ENCODE results near the gene ITGA6.

The ITGA6 gene

DNA sequence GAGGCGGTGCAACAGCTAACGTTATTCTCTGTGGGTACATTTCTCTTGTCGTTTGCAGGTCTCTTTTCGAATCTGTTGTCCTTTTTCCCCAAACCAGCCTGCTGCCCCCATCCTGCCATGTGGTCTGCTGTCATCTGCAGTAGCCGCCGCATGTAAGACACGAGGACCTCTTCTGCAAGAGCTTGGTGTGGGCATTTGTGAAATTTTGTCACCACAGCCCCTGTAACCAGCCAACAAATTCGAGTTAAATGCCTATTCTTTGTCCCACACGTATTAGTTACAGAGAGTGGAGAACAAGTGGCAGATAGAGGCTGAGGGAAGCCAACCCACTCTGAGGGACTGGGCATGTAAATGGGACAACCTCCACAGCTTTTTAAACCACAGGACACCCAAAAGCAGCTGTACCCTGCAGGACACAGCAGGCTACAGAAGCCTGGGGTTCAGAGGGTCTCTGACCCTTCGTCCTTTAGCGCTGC is 35.0 kb downstream of the ITGA6 start:
- no peaks in the 10 kb centered on the region for H3K9me3 Mint-ChIP-seq
- H3K27ac Mint-ChIP-seq: no peak overlapping the region
- peaks cover 90% of the 10 kb centered on the region for H3K4me1 Mint-ChIP-seq (ENCODE audit: low read depth)
- H3K4me3 Mint-ChIP-seq: peak overlapping the region; percentile 0
- H3K36me3 Mint-ChIP-seq (ENCODE audit: low read depth): no peaks in the 10 kb centered on the region
- no peaks in the 10 kb centered on the region for H3K27me3 Mint-ChIP-seq

DNA sequence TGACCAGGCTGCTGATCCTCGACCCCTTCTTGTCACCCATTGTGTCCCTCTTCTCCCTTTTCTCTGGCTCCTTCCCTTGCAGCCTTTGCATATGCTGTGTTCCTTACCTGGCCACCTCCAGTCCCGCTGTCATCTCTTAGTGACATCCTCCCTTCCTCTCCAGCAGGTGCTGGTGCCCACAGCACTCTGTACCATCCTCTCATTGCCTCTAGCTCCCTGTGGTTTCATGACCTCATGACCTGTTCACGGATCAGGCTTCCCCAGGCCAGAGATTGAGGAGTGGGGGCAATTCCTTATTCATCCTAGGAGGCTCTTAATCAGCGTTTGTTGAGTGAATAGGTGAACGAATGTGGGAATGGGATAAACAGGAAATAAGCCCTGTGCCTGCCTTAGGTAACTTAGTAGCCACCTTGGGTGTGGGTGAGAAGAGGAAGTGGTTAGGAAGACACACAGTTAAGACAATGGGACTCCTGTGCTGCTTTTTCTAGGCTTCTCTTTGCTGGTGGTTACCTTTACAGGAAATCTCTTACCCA is 35.5 kb downstream of the ITGA6 start:
- H3K4me3 Mint-ChIP-seq: peak overlapping the region; percentile 0
- no peaks in the 10 kb centered on the region for H3K9me3 Mint-ChIP-seq
- peak overlapping the region; percentile 72 for H3K27ac Mint-ChIP-seq
- H3K4me1 Mint-ChIP-seq (ENCODE audit: low read depth): peaks cover 85% of the 10 kb centered on the region
- H3K27me3 Mint-ChIP-seq: no peaks in the 10 kb centered on the region
- no peaks in the 10 kb centered on the region for H3K36me3 Mint-ChIP-seq (ENCODE audit: low read depth)

DNA sequence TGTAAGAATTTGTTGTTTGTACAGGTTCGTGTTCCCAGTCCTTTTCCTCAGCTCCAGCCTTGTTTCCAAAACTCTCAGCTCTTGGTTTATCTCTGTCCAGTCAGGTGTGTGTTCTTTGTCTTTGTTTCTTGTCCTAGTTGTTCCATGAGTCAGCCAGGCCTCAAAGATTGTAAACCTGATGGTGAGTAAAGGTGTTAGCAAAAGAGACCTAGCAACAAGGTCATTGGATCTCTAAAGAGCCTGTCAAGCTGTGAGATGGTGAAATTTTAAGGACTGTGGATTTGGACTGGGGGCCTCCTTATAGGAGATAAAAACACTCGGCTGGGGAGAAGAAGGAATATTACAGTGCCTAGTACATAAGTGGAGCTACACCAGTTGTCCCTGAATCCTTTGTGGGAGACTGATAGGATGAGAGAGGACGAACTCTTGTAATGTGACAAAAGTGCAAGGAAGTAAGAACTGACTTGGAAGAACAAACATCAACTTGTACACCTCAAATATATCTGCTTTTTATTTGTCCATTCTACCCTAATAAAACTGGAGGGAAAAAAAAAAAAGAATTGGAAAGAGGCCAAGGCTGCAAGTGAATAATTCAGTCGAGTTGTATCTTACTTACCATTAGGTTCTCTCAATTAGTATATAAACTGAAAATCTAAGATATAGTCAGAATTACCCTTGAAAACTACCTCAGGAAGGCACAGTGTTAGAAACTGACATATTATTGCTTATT is 37.2 kb downstream of the ITGA6 start:
- no peaks in the 10 kb centered on the region for H3K9me3 Mint-ChIP-seq
- H3K27me3 Mint-ChIP-seq: no peaks in the 10 kb centered on the region
- H3K4me1 Mint-ChIP-seq (ENCODE audit: low read depth): peaks cover 69% of the 10 kb centered on the region
- H3K4me3 Mint-ChIP-seq: no peak overlapping the region
- H3K27ac Mint-ChIP-seq: peak overlapping the region; percentile 54
- H3K36me3 Mint-ChIP-seq (ENCODE audit: low read depth): no peaks in the 10 kb centered on the region

DNA sequence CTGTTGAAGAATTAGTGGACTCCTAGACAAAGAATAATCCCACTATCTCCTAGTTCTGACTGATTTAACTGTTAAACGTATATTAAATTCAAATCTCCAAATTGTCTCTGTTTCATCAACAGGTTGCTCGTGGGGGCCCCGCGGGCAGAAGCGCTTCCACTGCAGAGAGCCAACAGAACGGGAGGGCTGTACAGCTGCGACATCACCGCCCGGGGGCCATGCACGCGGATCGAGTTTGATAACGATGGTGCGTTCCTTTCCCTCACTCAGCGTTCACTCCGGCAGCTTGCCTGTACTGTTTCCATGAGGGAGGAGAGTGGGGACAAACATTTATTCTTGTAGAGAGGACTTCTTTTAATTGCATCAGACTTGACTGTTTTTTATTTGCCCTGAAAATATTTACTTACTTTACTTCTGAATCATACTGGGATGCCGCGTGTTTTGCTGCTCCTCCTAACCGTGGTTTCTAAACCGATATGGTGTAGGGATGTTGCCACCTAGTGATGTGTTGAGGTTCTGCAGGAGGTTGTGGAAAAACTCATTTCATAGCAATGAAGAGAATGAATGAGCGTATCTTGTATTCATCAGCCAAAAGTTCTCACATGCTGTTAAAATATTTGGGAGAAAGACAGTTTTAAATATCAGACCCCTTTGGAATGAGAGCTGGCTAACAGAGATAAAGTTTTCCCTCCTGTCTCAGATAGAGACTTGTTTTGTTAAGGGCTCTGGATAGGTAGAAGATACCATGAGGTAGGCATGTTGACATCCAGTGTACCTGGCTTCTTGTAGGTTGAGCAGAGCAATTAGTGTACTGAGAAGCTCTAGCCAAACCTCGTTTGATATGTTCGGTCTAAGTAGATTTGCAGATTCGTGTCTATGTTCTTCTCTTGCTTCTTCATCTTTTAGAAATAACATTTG is 38.3 kb downstream of the ITGA6 start:
- H3K36me3 Mint-ChIP-seq (ENCODE audit: low read depth): no peaks in the 10 kb centered on the region
- H3K4me1 Mint-ChIP-seq (ENCODE audit: low read depth): peaks cover 59% of the 10 kb centered on the region
- H3K4me3 Mint-ChIP-seq: peak overlapping the region; percentile 38
- H3K27ac Mint-ChIP-seq: peak overlapping the region; percentile 36
- H3K9me3 Mint-ChIP-seq: no peaks in the 10 kb centered on the region
- H3K27me3 Mint-ChIP-seq: no peaks in the 10 kb centered on the region

DNA sequence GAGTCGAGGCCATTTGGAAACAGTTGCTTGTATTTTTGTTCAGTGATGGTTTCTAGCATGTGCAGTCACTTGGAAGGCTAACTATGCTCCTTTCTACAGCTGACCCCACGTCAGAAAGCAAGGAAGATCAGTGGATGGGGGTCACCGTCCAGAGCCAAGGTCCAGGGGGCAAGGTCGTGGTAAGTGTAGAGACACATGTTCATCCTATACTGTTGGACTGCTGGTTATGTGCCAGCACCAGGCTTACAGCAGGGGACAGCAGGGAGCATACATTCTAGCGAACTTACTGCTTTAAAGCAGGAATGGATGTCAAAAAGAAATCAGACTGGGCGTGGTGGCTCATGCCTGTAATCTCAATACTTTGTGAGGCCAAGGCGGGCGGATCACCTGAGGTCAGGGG is 40.0 kb downstream of the ITGA6 start:
- H3K4me1 Mint-ChIP-seq (ENCODE audit: low read depth): peaks cover 55% of the 10 kb centered on the region
- no peak overlapping the region for H3K27ac Mint-ChIP-seq
- H3K4me3 Mint-ChIP-seq: no peak overlapping the region

DNA sequence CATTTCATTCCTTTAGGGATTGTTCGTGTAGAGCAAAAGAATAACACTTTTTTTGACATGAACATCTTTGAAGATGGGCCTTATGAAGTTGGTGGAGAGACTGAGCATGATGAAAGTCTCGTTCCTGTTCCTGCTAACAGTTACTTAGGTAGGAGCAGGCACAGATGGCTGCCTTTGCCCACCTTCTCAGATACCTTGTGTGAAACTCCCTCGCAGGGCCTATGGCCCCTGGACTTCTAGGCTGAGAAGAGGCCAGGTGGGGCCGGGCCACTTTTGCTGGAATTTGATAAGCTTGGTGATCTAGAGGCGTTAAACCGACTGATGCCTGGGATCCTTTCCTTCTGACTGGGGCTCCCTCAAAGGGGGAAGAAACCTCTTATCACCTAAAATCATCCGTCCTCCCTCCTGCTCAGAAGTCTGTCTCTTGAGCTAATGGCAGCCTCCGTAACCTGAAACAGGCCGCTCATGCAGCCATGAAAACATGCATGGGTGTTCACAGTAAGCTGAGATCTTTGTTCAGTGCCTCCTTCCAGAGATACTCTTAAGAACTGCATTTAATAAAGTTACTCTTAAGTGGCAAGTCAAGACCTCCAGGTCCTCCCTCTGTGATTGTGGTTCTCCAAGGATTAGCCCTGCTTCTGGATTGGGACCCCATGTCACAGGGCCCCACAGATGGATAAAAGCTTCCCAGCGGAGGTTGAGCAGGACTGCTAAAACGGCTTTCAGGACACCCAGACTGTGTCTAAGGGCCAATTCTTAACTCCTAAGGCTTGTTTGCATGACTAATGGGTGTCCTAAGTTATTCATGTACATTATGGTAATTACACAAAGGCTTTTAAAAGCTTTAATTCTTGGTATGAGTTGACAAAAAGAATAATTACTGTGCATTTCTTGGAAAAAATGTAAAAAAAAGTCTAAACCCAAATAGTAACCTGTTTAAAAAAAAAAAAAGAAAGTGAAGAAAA is 43.9 kb downstream of the ITGA6 start:
- H3K4me3 Mint-ChIP-seq: no peak overlapping the region
- no peaks in the 10 kb centered on the region for H3K27me3 Mint-ChIP-seq
- H3K36me3 Mint-ChIP-seq (ENCODE audit: low read depth): peaks cover 4% of the 10 kb centered on the region
- H3K4me1 Mint-ChIP-seq (ENCODE audit: low read depth): peaks cover 36% of the 10 kb centered on the region
- H3K9me3 Mint-ChIP-seq: no peaks in the 10 kb centered on the region
- no peak overlapping the region for H3K27ac Mint-ChIP-seq

More for the DNA sequence above, 40.0 kb downstream of the ITGA6 start:
- no peaks in the 10 kb centered on the region for H3K9me3 Mint-ChIP-seq
- peaks cover under 1% of the 10 kb centered on the region for H3K36me3 Mint-ChIP-seq (ENCODE audit: low read depth)
- H3K27me3 Mint-ChIP-seq: no peaks in the 10 kb centered on the region

DNA sequence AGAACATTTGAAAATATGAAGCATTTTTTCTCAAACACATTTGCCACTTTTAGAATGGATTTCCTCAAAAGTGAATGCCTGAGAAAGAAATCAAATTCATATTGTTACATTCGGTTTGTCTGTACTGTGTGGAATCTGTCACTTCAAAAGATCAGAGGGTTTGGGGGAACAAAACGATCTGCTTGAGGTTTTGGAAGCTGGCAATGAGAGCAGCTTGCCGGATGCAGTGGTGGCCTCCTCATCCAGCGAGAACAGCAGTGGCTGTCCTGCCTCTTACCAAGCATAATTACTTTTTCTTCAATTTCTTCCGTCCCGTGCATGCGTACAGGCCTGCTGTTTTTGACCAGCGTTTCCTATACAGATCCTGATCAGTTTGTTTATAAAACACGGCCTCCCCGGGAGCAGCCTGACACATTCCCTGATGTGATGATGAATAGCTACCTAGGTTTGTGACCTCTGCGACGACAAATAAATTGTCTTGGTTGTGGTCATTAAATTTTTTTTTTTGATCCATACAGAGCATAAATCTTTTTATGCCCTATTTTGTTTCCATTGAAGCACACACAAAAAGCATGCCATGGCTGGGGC is 45.2 kb downstream of the ITGA6 start:
- Mint-ChIP-seq H3K27ac (peak overlapping the region; percentile 60), H3K9me3 (no peaks in the 10 kb centered on the region), H3K27me3 (no peaks in the 10 kb centered on the region), H3K4me1 (ENCODE audit: low read depth) (peaks cover 32% of the 10 kb centered on the region), H3K36me3 (ENCODE audit: low read depth) (peaks cover 4% of the 10 kb centered on the region), H3K4me3 (peak overlapping the region; percentile 55)

DNA sequence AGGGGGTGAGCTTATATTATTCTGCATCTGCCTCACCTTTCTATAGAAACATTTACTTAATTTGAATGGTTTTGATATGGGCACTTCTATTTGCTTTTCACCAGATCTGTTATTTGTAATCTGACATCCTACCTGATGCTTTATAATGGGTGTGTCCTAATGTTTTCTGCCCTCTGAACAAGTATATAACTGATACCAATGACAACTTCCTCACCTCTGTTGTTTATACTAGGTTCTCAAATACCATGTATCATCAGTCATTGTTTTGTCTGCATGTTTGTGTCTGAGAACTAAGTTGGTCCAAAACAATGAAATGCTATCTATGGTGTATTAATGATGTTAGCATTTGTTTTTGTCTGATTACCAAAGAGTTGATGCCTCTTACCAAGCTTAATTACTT is 45.8 kb downstream of the ITGA6 start:
- peaks cover 4% of the 10 kb centered on the region for H3K36me3 Mint-ChIP-seq (ENCODE audit: low read depth)
- no peaks in the 10 kb centered on the region for H3K27me3 Mint-ChIP-seq
- H3K4me1 Mint-ChIP-seq (ENCODE audit: low read depth): peaks cover 32% of the 10 kb centered on the region
- H3K4me3 Mint-ChIP-seq: no peak overlapping the region
- H3K27ac Mint-ChIP-seq: no peak overlapping the region
- H3K9me3 Mint-ChIP-seq: no peaks in the 10 kb centered on the region

DNA sequence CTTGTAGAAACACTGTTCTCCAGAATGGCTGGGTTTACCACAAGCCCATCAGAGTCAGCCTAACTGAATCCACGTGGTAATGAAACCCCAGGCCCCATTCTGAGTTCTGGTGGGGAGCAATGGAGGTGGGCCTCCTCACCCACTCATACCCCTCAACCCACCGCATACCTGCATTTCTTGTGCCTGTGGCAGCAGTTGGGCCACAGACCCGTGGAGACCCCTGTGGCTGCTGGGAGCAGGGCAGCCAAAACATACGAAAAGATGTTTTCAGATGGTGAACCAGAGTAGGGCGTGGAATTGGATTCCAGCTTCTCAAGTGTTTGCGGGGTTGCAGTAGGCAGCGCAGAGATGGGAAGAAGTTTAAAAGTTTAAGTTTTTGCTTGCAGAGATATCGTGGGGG is 51.0 kb downstream of the ITGA6 start:
- H3K4me1 Mint-ChIP-seq (ENCODE audit: low read depth): peaks cover 44% of the 10 kb centered on the region
- H3K27me3 Mint-ChIP-seq: no peaks in the 10 kb centered on the region
- H3K36me3 Mint-ChIP-seq (ENCODE audit: low read depth): peaks cover 6% of the 10 kb centered on the region
- H3K27ac Mint-ChIP-seq: no peak overlapping the region
- H3K4me3 Mint-ChIP-seq: no peak overlapping the region
- no peaks in the 10 kb centered on the region for H3K9me3 Mint-ChIP-seq

DNA sequence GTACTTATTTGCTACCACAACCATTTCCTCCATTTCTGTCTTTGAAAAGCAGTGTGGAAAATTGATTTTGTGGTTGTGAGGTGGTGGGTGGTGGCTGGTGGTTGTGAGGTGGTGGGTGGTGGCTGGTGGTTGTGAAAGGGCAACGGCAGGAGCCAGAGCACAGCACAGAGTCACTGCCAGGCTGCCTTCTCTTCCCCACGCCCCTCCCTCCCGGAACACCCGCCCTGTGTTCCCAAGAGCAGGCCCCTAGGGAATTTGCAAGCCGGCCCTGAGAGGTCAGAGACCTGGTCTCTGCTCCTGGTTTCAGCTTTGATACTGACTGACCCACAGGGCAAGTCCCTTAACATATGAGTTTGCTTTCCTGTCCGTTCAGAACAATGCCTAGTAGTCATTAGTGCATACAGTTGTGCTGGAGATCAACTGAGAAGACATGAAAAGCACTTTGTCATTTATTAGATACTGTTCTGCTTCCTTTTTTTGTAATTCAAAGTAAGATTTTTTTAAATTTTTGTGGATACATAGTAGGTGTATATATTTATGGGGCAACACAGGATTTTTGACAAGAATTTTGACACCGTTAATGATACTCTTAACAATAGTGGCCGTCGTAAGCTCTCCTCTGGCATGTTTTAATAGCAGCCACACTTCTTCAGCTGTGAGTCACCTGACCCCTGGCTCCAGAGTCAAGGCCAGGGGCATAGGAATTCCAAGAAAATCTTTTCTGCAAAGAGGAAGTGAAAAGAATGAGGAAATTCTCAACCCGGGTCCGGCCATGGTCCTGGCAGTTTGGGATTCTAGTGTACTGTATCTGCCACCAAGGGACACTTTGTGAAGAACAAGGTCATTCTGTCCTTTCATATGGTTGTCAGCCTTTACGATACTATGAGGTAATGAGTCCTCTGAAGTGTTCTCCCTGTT is 53.2 kb downstream of the ITGA6 start:
- peaks cover 8% of the 10 kb centered on the region for H3K36me3 Mint-ChIP-seq (ENCODE audit: low read depth)
- peak overlapping the region; percentile 18 for H3K4me3 Mint-ChIP-seq
- no peak overlapping the region for H3K27ac Mint-ChIP-seq

DNA sequence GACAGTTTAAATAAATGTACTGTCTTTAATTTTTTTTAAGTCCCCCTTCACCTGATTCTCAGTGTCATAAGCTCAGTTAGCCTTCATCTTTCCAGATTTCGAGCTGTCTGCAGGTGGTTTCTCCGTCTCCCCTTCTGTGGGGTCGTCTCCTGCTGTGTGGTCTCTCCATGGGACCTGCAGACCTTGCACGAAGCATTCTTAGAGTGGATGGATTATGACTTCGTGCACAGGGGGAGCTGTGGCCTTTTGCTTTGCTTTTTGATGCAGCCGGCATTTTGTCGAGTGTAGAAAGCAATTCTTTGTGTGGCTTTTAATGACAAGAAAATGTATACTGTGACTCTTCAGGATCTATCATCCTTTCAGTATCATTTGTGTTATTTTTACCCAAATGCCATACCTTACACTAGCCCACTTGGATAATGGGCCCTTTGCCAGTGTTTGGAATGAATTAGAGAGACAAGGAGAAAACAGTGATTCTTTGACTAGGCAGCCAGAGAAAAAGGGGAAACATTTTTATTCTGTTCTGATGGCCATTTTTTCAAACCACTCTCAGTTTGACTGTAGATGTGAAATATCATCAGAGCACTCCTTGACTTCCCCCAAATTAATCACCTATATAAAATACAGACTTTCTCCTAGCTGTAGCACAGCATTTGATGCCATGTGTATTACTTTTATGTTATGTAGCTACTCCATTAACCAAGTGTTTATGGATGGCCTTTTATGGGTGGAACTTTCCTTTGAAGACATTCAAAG is 54.3 kb downstream of the ITGA6 start:
- Mint-ChIP-seq H3K36me3 (ENCODE audit: low read depth) (peaks cover 10% of the 10 kb centered on the region), H3K9me3 (no peaks in the 10 kb centered on the region), H3K27ac (no peak overlapping the region), H3K27me3 (no peaks in the 10 kb centered on the region), H3K4me3 (no peak overlapping the region), H3K4me1 (ENCODE audit: low read depth) (peaks cover 44% of the 10 kb centered on the region)

More for the DNA sequence above, 53.2 kb downstream of the ITGA6 start:
- H3K9me3 Mint-ChIP-seq: no peaks in the 10 kb centered on the region
- peaks cover 44% of the 10 kb centered on the region for H3K4me1 Mint-ChIP-seq (ENCODE audit: low read depth)
- no peaks in the 10 kb centered on the region for H3K27me3 Mint-ChIP-seq

DNA sequence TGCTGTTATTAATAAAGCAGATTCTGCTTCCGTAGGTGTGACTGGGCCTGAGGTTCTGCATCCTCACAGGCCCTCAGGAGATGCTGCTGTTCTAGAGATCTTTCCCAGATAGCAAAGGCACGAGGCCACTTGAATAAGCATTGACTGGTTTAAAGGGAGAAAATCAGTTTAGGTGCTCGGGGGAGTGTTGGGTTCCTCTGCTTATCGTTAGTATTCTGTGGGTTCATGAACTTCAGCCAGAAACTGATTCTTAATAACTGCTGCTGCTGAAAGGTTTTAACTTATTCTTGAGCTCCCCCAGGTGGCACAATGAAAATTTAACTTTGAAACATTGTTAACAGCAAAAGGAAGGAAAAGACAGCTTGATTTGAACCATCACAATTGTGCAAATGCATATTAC is 56.9 kb downstream of the ITGA6 start:
- Mint-ChIP-seq H3K4me3 (no peak overlapping the region), H3K4me1 (ENCODE audit: low read depth) (peaks cover 44% of the 10 kb centered on the region), H3K36me3 (ENCODE audit: low read depth) (peaks cover 16% of the 10 kb centered on the region), H3K27ac (no peak overlapping the region), H3K9me3 (no peaks in the 10 kb centered on the region), H3K27me3 (no peaks in the 10 kb centered on the region)

DNA sequence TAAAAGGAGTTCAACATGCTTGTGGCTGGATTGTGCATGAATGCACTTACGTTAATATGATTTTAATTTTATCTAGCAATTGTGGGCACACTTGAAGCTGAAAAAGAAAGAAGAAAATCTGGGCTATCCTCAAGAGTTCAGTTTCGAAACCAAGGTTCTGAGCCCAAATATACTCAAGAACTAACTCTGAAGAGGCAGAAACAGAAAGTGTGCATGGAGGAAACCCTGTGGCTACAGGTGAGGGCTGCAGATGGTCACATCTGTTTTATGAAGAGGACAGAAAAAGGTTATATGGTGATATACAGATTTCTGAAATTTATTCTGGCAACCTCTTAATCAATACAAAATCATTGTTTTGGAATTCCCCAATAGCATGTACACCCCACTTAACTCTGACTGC is 57.3 kb downstream of the ITGA6 start:
- Mint-ChIP-seq H3K9me3 (no peaks in the 10 kb centered on the region), H3K27ac (no peak overlapping the region), H3K36me3 (ENCODE audit: low read depth) (peaks cover 16% of the 10 kb centered on the region), H3K4me1 (ENCODE audit: low read depth) (peaks cover 39% of the 10 kb centered on the region), H3K4me3 (no peak overlapping the region), H3K27me3 (no peaks in the 10 kb centered on the region)

Data from stimulated activated naive CD8-positive, alpha-beta T cell treated with anti-CD3 and anti-CD28 coated beads, Interleukin-15, Interleukin-2, amounts not matched to agents 100 ng/mL and 50 ng/mL, for 24 hours (primary cell).